ENCODE measurements around the gene ATP8A2. TPM values are rescaled to one million over a fixed set of nuclear protein-coding genes. Genes with fewer than 3 reads are reported as not detected.

ATP8A2 gene
- total RNA-seq, 1 experiment from 2014 or later, result 5.2 TPM

DNA sequence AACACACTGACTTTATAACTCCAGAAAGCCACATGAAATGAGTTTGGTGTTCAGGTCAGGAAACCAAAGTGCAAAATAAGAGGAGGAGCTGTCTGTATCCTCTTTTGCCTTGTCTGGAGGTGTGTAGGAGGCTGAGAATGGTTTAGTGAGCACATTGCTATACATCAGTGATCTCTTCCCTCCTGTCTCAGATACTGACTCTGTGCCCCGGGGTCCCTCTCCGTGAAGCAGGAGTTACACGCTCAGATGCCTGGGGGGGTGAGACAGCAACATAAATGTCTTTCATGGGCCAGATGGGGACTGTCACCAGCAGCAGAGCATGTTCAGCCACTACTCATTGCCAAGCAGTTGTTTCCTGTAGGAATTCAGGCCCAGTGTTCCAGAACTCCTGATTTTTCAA, 285.4 kb downstream of the ATP8A2 start:
- no peak overlapping the region for H3K4me3 Mint-ChIP-seq
- no peak for ATAC-seq
- H3K4me1 Mint-ChIP-seq, result peaks cover 29% of the 10 kb centered on the region
- no peaks in the 10 kb centered on the region for H3K27me3 Mint-ChIP-seq (ENCODE audit: low read depth)
- DNase-seq (ENCODE audit: low spot score), result no peak
- 0 out of 2 replicates have a peak, but pooled peaks cover 4% of the 10 kb centered on the region for H3K9me3 Mint-ChIP-seq
- no peak overlapping the region for H3K27ac Mint-ChIP-seq
- no peaks in the 10 kb centered on the region for H3K36me3 Mint-ChIP-seq
- ChIA-PET CTCF (interaction anchor here (0.7 kb wide), 1 partner anchor 438 kb away, joined by 3 read pairs; no protein-coding TSS in a partner anchor), POLR2A (no interaction called here)
- TF ChIP-seq, protein P1, sequence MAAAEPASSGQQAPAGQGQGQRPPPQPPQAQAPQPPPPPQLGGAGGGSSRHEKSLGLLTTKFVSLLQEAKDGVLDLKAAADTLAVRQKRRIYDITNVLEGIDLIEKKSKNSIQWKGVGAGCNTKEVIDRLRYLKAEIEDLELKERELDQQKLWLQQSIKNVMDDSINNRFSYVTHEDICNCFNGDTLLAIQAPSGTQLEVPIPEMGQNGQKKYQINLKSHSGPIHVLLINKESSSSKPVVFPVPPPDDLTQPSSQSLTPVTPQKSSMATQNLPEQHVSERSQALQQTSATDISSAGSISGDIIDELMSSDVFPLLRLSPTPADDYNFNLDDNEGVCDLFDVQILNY (CRISPR knock-in tag; IDR thresholded peaks at IDR 0.05), result no peak
- TF ChIP-seq NFATC4 (CRISPR knock-in tag; IDR thresholded peaks at IDR 0.05), result no peak
- no peak for TF ChIP-seq NR1H2 (CRISPR knock-in tag; IDR thresholded peaks at IDR 0.05)
- no peak for TF ChIP-seq RORB (CRISPR knock-in tag; IDR thresholded peaks at IDR 0.05)
- no peak for TF ChIP-seq JUN (CRISPR knock-in tag; IDR thresholded peaks at IDR 0.05)
- no peak for TF ChIP-seq ZBTB43 (CRISPR knock-in tag; IDR thresholded peaks at IDR 0.05)
- no peak for TF ChIP-seq CDX4 (CRISPR knock-in tag; IDR thresholded peaks at IDR 0.05; ENCODE audit: borderline replicate concordance)
- TF ChIP-seq ZNF512 (CRISPR knock-in tag; IDR thresholded peaks at IDR 0.05; ENCODE audit: borderline replicate concordance), result no peak
- TF ChIP-seq ZNF138 (CRISPR knock-in tag; conservative IDR thresholded peaks at IDR 0.05), result no peak
- no peak for TF ChIP-seq FOXP4 (CRISPR knock-in tag; IDR thresholded peaks at IDR 0.05)
- no peak for TF ChIP-seq ZSCAN18 (CRISPR knock-in tag; IDR thresholded peaks at IDR 0.05)
- no peak for TF ChIP-seq ELF4 (CRISPR knock-in tag; IDR thresholded peaks at IDR 0.05; ENCODE audit: low read depth)
- TF ChIP-seq, protein P2, sequence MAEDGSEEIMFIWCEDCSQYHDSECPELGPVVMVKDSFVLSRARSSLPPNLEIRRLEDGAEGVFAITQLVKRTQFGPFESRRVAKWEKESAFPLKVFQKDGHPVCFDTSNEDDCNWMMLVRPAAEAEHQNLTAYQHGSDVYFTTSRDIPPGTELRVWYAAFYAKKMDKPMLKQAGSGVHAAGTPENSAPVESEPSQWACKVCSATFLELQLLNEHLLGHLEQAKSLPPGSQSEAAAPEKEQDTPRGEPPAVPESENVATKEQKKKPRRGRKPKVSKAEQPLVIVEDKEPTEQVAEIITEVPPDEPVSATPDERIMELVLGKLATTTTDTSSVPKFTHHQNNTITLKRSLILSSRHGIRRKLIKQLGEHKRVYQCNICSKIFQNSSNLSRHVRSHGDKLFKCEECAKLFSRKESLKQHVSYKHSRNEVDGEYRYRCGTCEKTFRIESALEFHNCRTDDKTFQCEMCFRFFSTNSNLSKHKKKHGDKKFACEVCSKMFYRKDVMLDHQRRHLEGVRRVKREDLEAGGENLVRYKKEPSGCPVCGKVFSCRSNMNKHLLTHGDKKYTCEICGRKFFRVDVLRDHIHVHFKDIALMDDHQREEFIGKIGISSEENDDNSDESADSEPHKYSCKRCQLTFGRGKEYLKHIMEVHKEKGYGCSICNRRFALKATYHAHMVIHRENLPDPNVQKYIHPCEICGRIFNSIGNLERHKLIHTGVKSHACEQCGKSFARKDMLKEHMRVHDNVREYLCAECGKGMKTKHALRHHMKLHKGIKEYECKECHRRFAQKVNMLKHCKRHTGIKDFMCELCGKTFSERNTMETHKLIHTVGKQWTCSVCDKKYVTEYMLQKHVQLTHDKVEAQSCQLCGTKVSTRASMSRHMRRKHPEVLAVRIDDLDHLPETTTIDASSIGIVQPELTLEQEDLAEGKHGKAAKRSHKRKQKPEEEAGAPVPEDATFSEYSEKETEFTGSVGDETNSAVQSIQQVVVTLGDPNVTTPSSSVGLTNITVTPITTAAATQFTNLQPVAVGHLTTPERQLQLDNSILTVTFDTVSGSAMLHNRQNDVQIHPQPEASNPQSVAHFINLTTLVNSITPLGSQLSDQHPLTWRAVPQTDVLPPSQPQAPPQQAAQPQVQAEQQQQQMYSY (CRISPR knock-in tag; IDR thresholded peaks at IDR 0.05), result no peak
- TF ChIP-seq, protein P3, sequence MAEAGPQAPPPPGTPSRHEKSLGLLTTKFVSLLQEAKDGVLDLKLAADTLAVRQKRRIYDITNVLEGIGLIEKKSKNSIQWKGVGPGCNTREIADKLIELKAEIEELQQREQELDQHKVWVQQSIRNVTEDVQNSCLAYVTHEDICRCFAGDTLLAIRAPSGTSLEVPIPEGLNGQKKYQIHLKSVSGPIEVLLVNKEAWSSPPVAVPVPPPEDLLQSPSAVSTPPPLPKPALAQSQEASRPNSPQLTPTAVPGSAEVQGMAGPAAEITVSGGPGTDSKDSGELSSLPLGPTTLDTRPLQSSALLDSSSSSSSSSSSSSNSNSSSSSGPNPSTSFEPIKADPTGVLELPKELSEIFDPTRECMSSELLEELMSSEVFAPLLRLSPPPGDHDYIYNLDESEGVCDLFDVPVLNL (CRISPR knock-in tag; IDR thresholded peaks at IDR 0.05; ENCODE audit: borderline replicate concordance, low read depth), result no peak
- TF ChIP-seq RELA (CRISPR knock-in tag; IDR thresholded peaks at IDR 0.05; ENCODE audit: borderline replicate concordance), result no peak
- TF ChIP-seq, protein P4, sequence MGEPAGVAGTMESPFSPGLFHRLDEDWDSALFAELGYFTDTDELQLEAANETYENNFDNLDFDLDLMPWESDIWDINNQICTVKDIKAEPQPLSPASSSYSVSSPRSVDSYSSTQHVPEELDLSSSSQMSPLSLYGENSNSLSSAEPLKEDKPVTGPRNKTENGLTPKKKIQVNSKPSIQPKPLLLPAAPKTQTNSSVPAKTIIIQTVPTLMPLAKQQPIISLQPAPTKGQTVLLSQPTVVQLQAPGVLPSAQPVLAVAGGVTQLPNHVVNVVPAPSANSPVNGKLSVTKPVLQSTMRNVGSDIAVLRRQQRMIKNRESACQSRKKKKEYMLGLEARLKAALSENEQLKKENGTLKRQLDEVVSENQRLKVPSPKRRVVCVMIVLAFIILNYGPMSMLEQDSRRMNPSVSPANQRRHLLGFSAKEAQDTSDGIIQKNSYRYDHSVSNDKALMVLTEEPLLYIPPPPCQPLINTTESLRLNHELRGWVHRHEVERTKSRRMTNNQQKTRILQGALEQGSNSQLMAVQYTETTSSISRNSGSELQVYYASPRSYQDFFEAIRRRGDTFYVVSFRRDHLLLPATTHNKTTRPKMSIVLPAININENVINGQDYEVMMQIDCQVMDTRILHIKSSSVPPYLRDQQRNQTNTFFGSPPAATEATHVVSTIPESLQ (CRISPR knock-in tag; IDR thresholded peaks at IDR 0.05), result no peak
- no peak for TF ChIP-seq ARID4B (CRISPR knock-in tag; IDR thresholded peaks at IDR 0.05; ENCODE audit: borderline replicate concordance)

All from WTC11 (cell line).